Suprapubic skin (tissue), 3 donors: ENCODE measurements around the gene ATF7IP2.

Experiments
- POLR2A ChIP-seq, 2 donors: fragments of 450-650 bp; IDR thresholded peaks; one replicate each; pipeline ENCODE4 v1.6.1; 2017; ENCODE audit warnings: antibody characterized with exemption in 2 of 2, mild to moderate bottlenecking in 2 of 2, moderate library complexity in 2 of 2
- TF ChIP-seq, protein P1 (sequence below), 2 donors: fragments of 200-600 bp in 1 of 2; fragments of 450-650 bp in 1 of 2; sonication (generic) in 1 of 2; IDR thresholded peaks; one replicate each; pipeline ENCODE4 v1.5.1; 2016 to 2019; ENCODE audit warnings: antibody characterized with exemption in 2 of 2, mild to moderate bottlenecking in 1 of 2, moderate library complexity in 1 of 2

DNA sequence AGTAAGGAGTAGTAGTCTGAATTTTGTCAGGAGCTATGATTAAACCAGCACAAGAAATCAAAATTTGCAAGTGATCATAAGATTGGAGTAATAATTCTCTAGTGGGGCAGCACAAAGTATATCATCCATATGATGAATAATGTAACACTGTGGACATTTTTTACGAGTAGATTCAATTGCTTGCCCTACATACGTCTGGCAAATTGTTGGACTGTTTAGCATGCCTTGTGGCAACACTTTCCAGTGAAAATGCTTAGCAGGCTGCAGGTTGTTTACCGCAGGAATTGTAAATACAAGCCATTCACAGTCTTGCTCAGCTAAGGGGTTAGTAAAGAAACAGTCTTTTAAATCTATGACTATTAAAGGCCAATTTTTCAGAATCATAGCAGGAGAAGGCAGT, 35.7 kb downstream of the ATF7IP2 start:
- TF ChIP-seq, protein P1, sequence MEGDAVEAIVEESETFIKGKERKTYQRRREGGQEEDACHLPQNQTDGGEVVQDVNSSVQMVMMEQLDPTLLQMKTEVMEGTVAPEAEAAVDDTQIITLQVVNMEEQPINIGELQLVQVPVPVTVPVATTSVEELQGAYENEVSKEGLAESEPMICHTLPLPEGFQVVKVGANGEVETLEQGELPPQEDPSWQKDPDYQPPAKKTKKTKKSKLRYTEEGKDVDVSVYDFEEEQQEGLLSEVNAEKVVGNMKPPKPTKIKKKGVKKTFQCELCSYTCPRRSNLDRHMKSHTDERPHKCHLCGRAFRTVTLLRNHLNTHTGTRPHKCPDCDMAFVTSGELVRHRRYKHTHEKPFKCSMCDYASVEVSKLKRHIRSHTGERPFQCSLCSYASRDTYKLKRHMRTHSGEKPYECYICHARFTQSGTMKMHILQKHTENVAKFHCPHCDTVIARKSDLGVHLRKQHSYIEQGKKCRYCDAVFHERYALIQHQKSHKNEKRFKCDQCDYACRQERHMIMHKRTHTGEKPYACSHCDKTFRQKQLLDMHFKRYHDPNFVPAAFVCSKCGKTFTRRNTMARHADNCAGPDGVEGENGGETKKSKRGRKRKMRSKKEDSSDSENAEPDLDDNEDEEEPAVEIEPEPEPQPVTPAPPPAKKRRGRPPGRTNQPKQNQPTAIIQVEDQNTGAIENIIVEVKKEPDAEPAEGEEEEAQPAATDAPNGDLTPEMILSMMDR (IDR thresholded peaks at IDR 0.05) = no peak
- no peak for TF ChIP-seq POLR2A (IDR thresholded peaks at IDR 0.05)
